HepG2 (cell line): ENCODE data around the gene TBX5. TPM values are rescaled to one million over a fixed set of nuclear protein-coding genes. Genes with fewer than 3 reads are reported as not detected.

ENCODE experiments used
- CEBPB ChIP-seq: IDR thresholded peaks from 2 replicates; pipeline ENCODE4 v1.6.1; 2011; ENCODE audit warnings: low read depth, low read length, improper control_type of control experiment, borderline replicate concordance
- FOSL2 ChIP-seq: sonication (generic); formaldehyde crosslinking; IDR thresholded peaks from 2 replicates; pipeline ENCODE4 v1.4.0; 2020; ENCODE audit warnings: missing genetic modification reagents
- JUND ChIP-seq: sonication (generic); formaldehyde crosslinking; IDR thresholded peaks from 2 replicates; pipeline ENCODE4 v1.8.0; 2022; ENCODE audit warnings: mild to moderate bottlenecking, missing genetic modification reagents
- POLR2AphosphoS2 ChIP-seq: IDR thresholded peaks from 2 replicates; pipeline ENCODE4 v1.6.1; 2011; ENCODE audit warnings: low read depth, low read length, improper control_type of control experiment
- ZFP82 ChIP-seq: sonication (generic); formaldehyde crosslinking; IDR thresholded peaks from 2 replicates; pipeline ENCODE4 v1.5.1; 2020; ENCODE audit warnings: mild to moderate bottlenecking, missing genetic modification reagents, borderline replicate concordance
- ZNF33A ChIP-seq: sonication (generic); formaldehyde crosslinking; IDR thresholded peaks from 2 replicates; pipeline ENCODE4 v1.5.1; 2020; ENCODE audit warnings: missing genetic modification reagents, mild to moderate bottlenecking, moderate library complexity, borderline replicate concordance
- polyA plus RNA-seq, 8 experiments: library from polyadenylated mRNA; depleted of rRNA in 3 of 8; stranded (reverse) in 7 of 8; unstranded in 1 of 8; fragments of >200 nt; fragmentation: Illumina TruSeq in 4 of 8; extraction: Trizol in 4 of 8; gene quantifications; 2 replicates each; pipeline versions ENCODE4 v1.2.1 to v1.2.3, GENCODE V29; 2011 to 2016; ENCODE audit warnings: low read depth in 4 of 8, missing spikeins in 1 of 8, mixed read lengths in 1 of 8; ENCODE audit not compliant: insufficient read depth in 1 of 8
- total RNA-seq, 5 experiments: library from RNA; depleted of rRNA; stranded (reverse); fragments of >200 nt; fragmentation: Illumina TruSeq; extraction: Trizol; gene quantifications; 2 replicates each; pipeline ENCODE4 v1.2.3, GENCODE V29; 2016; ENCODE audit warnings: low read depth in 1 of 5
- TF ChIP-seq, protein P1 (sequence below): sonication (generic); formaldehyde crosslinking; IDR thresholded peaks from 2 replicates; pipeline ENCODE4 v1.9.0; 2021; ENCODE audit warnings: mild to moderate bottlenecking, missing genetic modification reagents

The TBX5 gene
- total and polyA plus RNA-seq, 2 of the 13 experiments (the other 11 are each of a cell fraction or from before 2014, with no cell fraction given): not detected

DNA sequence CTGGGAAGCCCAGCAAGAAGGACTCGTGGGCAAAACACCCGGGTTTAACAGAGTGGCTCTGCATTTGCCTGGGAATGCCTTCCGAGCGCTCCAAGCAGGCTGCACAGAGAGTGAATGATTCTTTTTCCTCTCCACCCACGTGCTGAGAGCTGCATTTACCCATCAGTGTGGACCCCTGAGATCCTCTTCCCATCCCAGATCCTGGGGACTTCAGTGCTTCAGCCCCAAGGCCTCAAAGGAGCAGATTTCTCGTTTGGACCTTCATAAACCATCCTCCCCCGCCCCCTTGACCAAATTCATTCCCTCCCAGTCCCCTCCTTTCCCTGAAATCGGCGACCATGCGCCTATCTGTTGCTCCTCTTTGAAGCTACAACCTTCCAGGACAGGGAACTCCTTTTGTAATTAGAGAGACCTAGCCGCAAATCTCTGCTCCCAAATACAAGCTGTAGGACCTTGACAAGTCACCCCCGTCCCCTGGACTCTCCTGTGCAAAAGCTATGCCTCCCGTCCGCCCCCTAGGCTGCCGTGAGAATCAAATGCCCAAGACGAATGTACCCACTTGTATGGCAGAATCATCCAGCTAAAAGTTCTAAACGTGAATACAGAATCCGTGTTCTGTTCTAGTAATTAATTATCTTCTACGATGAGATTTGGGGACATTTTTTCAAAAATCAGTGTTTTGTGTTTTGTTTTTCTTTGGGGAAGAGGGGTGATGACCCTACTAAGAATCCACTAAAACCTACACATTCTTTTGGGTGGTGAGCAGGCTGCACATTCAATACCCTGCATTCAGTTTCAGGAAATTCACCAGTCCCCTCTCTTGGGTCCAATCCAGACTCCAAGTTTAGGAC lies 8.8 kb downstream of the TBX5 start (continued):
- TF ChIP-seq ZFP82 (CRISPR knock-in tag): no peak
- TF ChIP-seq JUND (CRISPR knock-in tag): no peak
- TF ChIP-seq POLR2AphosphoS2: no peak
- no peak for TF ChIP-seq FOSL2
- TF ChIP-seq CEBPB: no peak
- no peak for TF ChIP-seq ZNF33A (CRISPR knock-in tag)
- TF ChIP-seq, protein P1, sequence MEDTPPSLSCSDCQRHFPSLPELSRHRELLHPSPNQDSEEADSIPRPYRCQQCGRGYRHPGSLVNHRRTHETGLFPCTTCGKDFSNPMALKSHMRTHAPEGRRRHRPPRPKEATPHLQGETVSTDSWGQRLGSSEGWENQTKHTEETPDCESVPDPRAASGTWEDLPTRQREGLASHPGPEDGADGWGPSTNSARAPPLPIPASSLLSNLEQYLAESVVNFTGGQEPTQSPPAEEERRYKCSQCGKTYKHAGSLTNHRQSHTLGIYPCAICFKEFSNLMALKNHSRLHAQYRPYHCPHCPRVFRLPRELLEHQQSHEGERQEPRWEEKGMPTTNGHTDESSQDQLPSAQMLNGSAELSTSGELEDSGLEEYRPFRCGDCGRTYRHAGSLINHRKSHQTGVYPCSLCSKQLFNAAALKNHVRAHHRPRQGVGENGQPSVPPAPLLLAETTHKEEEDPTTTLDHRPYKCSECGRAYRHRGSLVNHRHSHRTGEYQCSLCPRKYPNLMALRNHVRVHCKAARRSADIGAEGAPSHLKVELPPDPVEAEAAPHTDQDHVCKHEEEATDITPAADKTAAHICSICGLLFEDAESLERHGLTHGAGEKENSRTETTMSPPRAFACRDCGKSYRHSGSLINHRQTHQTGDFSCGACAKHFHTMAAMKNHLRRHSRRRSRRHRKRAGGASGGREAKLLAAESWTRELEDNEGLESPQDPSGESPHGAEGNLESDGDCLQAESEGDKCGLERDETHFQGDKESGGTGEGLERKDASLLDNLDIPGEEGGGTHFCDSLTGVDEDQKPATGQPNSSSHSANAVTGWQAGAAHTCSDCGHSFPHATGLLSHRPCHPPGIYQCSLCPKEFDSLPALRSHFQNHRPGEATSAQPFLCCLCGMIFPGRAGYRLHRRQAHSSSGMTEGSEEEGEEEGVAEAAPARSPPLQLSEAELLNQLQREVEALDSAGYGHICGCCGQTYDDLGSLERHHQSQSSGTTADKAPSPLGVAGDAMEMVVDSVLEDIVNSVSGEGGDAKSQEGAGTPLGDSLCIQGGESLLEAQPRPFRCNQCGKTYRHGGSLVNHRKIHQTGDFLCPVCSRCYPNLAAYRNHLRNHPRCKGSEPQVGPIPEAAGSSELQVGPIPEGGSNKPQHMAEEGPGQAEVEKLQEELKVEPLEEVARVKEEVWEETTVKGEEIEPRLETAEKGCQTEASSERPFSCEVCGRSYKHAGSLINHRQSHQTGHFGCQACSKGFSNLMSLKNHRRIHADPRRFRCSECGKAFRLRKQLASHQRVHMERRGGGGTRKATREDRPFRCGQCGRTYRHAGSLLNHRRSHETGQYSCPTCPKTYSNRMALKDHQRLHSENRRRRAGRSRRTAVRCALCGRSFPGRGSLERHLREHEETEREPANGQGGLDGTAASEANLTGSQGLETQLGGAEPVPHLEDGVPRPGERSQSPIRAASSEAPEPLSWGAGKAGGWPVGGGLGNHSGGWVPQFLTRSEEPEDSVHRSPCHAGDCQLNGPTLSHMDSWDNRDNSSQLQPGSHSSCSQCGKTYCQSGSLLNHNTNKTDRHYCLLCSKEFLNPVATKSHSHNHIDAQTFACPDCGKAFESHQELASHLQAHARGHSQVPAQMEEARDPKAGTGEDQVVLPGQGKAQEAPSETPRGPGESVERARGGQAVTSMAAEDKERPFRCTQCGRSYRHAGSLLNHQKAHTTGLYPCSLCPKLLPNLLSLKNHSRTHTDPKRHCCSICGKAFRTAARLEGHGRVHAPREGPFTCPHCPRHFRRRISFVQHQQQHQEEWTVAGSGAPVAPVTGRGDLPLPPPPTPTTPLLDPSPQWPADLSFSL (CRISPR knock-in tag): no peak
